Lower leg skin (tissue), 4 donors: Measurements from ENCODE around the gene GRHL1. TPM values are rescaled to one million over a fixed set of nuclear protein-coding genes. Genes with fewer than 3 reads are reported as not detected.

Experiments used
- DNase-seq, 2 donors: peaks; one replicate each; pipeline ENCODE4 v3.0.0-alpha.2; 2019; ENCODE audit warnings: low spot score in 2 of 2
- H3K4me3 ChIP-seq: fragments of 200-600 bp; sonication (generic); 2 replicates; pipeline ENCODE4 v1.5.1; 2017; ENCODE audit warnings: mild to moderate bottlenecking, low read depth; ENCODE audit not compliant: poor library complexity, severe bottlenecking
- POLR2A ChIP-seq, 2 donors: fragments of 450-650 bp; IDR thresholded peaks; one replicate each; pipeline ENCODE4 v1.6.1; 2016 to 2017; ENCODE audit warnings: antibody characterized with exemption in 2 of 2, mild to moderate bottlenecking in 1 of 2, moderate library complexity in 1 of 2
- WGBS, 2 donors: methylation state at CpG; one replicate each; pipeline ENCODE4 v1.1.5; 2018; 5-methylcytosine and 5-hydroxymethylcytosine counted together
- intact Hi-C: fragments of 100-400 bp; cut with DNase I; formaldehyde crosslinking; loops from one replicate; pipeline ENCODE4 v1.15.0; 2023; ENCODE audit warnings: low total_unique reads
- total RNA-seq, 4 donors: library from RNA; depleted of rRNA; stranded (reverse); fragments of >200 nt; gene quantifications; one replicate each; pipeline ENCODE4 v1.1.0, GENCODE V29; 2016
- TF ChIP-seq, protein P1 (sequence below), 3 donors: fragments of 450-650 bp; IDR thresholded peaks; one replicate each; pipeline ENCODE4 v1.5.1; 2016; ENCODE audit warnings: antibody characterized with exemption in 3 of 3, mild to moderate bottlenecking in 3 of 3, moderate library complexity in 2 of 3

Gene GRHL1
- total RNA-seq, 4 donors from 2014 or later, result 104 to 134 (median 115) TPM

GRCh38 chr2:10022966-10023662, 71.6 kb downstream of the GRHL1 start:
- TF ChIP-seq, protein P1, sequence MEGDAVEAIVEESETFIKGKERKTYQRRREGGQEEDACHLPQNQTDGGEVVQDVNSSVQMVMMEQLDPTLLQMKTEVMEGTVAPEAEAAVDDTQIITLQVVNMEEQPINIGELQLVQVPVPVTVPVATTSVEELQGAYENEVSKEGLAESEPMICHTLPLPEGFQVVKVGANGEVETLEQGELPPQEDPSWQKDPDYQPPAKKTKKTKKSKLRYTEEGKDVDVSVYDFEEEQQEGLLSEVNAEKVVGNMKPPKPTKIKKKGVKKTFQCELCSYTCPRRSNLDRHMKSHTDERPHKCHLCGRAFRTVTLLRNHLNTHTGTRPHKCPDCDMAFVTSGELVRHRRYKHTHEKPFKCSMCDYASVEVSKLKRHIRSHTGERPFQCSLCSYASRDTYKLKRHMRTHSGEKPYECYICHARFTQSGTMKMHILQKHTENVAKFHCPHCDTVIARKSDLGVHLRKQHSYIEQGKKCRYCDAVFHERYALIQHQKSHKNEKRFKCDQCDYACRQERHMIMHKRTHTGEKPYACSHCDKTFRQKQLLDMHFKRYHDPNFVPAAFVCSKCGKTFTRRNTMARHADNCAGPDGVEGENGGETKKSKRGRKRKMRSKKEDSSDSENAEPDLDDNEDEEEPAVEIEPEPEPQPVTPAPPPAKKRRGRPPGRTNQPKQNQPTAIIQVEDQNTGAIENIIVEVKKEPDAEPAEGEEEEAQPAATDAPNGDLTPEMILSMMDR (IDR thresholded peaks at IDR 0.05), result no peak
- no peak for TF ChIP-seq POLR2A (IDR thresholded peaks at IDR 0.05)
- no peak overlapping the region for H3K4me3 ChIP-seq
- no peak for DNase-seq
- intact Hi-C loops, result no loop called here
- 89 to 96% methylated on average over 10 of the region's 10 CpGs for WGBS, 2 donors

- intact Hi-C loops, result no loop called here
Observed at GRCh38 chr2:10026940-10027569, 75.6 kb downstream of the GRHL1 start.

GRCh38 chr2:10027660-10028330, 76.3 kb downstream of the GRHL1 start:
- no peak overlapping the region for H3K4me3 ChIP-seq
- 74 to 85% methylated on average over 16 of the region's 16 CpGs for whole genome bisulfite sequencing, 2 donors
- intact Hi-C loops, result no loop called here
- TF ChIP-seq, protein P1 (IDR thresholded peaks at IDR 0.05), result no peak
- no peak for TF ChIP-seq POLR2A (IDR thresholded peaks at IDR 0.05)
- no peak for DNase-seq

More at GRCh38 chr2:10026940-10027569, 75.6 kb downstream of the GRHL1 start:
- no peak overlapping the region for H3K4me3 ChIP-seq
- TF ChIP-seq POLR2A (IDR thresholded peaks at IDR 0.05), result no peak
- TF ChIP-seq, protein P1 (IDR thresholded peaks at IDR 0.05), result no peak
- WGBS, 2 donors, result 79 to 87% methylated on average over 8 of the region's 8 CpGs
- no peak for DNase-seq

DNA sequence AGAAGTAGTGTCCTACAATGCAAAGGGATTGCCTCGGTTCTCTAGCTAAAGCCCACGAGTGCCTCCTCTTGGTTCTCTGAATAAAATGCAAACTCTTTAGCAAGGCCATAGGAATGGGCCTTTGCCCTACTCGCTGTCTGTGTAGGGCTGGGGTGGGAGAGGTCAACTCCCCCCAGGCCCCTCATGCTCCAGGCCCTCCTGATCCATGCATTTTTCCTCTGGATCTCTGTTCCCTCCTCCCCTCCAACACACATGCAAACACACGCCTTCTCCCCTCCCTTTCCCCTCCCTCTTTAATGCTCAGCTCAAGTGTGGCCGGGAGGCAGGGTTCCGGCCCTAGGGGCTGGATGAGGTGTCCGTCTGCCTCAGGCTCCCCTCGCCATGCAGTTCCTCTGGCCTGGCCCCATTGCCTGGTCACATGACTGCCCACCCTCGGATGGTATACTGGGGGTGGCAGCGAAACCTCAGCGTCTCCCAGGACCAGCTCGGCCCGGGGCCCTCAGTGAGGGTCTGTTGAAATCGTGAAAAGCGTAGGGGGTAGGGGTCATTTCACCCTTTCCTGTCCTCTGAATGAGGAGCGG, 77.0 kb downstream of the GRHL1 start:
- no peak for DNase-seq
- no peak for TF ChIP-seq POLR2A (IDR thresholded peaks at IDR 0.05)
- TF ChIP-seq, protein P1 (IDR thresholded peaks at IDR 0.05), result no peak
- no peak overlapping the region for H3K4me3 ChIP-seq
- intact Hi-C loops, result no loop called here
- WGBS, 2 donors, result 73 to 74% methylated on average over 16 of the region's 16 CpGs

GRCh38 chr2:10028988-10029874, 77.7 kb downstream of the GRHL1 start:
- peak; percentile 75 to 93 for DNase-seq
- no peak overlapping the region for H3K4me3 ChIP-seq
- intact Hi-C loops, result no loop called here
- 29 to 31% methylated on average over 20 to 21 of the region's 26 CpGs for WGBS, 2 donors
- TF ChIP-seq, protein P1 (IDR thresholded peaks at IDR 0.05), result no peak
- TF ChIP-seq POLR2A (IDR thresholded peaks at IDR 0.05), result no peak
